SK-N-SH (cell line): ENCODE results near the gene ELMO1.

Experiments used
- FOXJ3 ChIP-seq: sonication (generic); formaldehyde crosslinking; IDR thresholded peaks from 2 replicates; pipeline ENCODE4 v1.5.1; 2020; ENCODE audit warnings: mild to moderate bottlenecking, missing genetic modification reagents
- TF ChIP-seq, protein P1 (sequence below): fragments of 200-600 bp; sonication (generic); IDR thresholded peaks from 2 replicates; pipeline ENCODE4 v1.6.1; 2017; ENCODE audit warnings: antibody characterized with exemption, mild to moderate bottlenecking, moderate library complexity
- TF ChIP-seq, protein P2 (sequence below): IDR thresholded peaks from 2 replicates; pipeline ENCODE4 v1.4.0; 2012; ENCODE audit warnings: low read depth

DNA sequence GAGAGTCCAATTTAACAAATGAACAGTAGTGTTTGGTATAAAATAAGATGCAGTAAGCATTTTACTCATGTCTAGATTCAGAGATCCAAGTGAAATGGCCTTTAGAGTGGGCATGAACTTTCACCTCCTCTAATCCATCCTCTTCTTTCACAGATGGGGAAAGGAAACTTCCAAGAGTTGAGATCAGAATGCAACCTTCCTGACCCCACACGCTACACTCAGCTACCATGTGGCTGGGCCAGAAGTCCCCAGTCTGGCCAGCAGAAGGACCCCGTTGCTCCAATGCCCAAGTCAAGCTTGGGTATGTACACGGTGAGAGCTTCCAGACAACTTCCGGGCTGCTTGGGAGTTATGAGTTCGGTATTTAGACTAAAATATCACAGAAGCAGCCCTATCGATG is 228.0 kb downstream of the ELMO1 start:
- TF ChIP-seq, protein P1, sequence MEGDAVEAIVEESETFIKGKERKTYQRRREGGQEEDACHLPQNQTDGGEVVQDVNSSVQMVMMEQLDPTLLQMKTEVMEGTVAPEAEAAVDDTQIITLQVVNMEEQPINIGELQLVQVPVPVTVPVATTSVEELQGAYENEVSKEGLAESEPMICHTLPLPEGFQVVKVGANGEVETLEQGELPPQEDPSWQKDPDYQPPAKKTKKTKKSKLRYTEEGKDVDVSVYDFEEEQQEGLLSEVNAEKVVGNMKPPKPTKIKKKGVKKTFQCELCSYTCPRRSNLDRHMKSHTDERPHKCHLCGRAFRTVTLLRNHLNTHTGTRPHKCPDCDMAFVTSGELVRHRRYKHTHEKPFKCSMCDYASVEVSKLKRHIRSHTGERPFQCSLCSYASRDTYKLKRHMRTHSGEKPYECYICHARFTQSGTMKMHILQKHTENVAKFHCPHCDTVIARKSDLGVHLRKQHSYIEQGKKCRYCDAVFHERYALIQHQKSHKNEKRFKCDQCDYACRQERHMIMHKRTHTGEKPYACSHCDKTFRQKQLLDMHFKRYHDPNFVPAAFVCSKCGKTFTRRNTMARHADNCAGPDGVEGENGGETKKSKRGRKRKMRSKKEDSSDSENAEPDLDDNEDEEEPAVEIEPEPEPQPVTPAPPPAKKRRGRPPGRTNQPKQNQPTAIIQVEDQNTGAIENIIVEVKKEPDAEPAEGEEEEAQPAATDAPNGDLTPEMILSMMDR = no peak
- TF ChIP-seq FOXJ3 = no peak
- TF ChIP-seq, protein P2, sequence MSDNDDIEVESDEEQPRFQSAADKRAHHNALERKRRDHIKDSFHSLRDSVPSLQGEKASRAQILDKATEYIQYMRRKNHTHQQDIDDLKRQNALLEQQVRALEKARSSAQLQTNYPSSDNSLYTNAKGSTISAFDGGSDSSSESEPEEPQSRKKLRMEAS = no peak
